Loucy (cell line): ENCODE results near the gene SCD5.

Experiments
- EZH2phosphoT487 ChIP-seq: fragments of 200-600 bp; IDR thresholded peaks from 2 replicates; pipeline ENCODE4 v1.6.1; 2018; ENCODE audit warnings: antibody characterized with exemption, mild to moderate bottlenecking, moderate library complexity, borderline replicate concordance
- TF ChIP-seq, protein P1 (sequence below): fragments of 200-600 bp; sonication (generic); conservative IDR thresholded peaks from 2 replicates; pipeline ENCODE4 v1.5.1; 2014; ENCODE audit warnings: mild to moderate bottlenecking, antibody characterized with exemption, low read length

DNA sequence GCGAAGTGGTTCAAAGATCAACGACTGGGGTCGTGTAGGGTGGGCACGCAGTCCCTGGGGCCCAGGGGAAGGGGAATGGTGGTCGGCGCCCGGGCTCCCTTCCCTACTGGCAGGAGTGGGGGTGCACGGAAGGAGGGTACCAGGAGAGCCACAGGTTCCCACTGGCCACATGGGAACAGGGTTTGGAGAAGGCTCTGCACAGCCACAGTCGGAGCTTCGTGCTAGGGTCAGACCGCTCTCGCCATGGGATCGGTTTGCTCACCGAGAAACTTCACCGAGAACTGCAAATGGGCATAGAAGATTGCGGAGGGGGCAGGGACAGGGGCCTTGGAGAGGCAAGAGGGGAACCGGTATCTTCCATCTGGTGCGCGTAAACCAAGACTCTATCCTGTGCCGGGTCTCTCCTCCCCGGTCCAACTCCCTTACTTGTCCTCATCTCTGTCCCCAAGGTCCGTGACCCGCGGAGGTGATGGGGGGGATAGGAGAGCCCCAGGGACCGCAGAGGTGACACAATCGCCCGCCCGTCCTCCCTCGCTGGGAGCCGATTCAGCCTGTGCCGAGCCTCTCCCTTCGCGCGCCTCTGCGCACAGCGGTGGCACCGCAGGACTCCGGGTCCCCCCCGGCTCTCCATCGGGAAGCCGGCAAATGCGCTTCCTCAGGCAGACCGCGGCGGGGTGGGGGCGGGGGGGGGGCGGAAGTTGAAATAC is 1.0 kb downstream of the SCD5 start:
- TF ChIP-seq, protein P1, sequence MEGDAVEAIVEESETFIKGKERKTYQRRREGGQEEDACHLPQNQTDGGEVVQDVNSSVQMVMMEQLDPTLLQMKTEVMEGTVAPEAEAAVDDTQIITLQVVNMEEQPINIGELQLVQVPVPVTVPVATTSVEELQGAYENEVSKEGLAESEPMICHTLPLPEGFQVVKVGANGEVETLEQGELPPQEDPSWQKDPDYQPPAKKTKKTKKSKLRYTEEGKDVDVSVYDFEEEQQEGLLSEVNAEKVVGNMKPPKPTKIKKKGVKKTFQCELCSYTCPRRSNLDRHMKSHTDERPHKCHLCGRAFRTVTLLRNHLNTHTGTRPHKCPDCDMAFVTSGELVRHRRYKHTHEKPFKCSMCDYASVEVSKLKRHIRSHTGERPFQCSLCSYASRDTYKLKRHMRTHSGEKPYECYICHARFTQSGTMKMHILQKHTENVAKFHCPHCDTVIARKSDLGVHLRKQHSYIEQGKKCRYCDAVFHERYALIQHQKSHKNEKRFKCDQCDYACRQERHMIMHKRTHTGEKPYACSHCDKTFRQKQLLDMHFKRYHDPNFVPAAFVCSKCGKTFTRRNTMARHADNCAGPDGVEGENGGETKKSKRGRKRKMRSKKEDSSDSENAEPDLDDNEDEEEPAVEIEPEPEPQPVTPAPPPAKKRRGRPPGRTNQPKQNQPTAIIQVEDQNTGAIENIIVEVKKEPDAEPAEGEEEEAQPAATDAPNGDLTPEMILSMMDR: no peak
- no peak for TF ChIP-seq EZH2phosphoT487
